Activated T-helper 1 cell treated with anti-CD3 and anti-CD28 coated beads, Interleukin-2, amount 50 U/mL, for 16 hours (primary cell): ENCODE results near the gene PDGFD.

ENCODE experiments used
- DNase-seq, 2 donors: peaks; one replicate each; pipeline ENCODE4 v3.0.0-alpha.2; 2020; ENCODE audit warnings: low read depth in 1 of 2, low spot score in 1 of 2

The PDGFD gene

GRCh38 chr11:103959279-103959942 is 204.5 kb downstream of the PDGFD start:
- DNase-seq = no peak

GRCh38 chr11:103958475-103959215 is 205.3 kb downstream of the PDGFD start:
- DNase-seq = no peak

GRCh38 chr11:103953797-103954486 is 210.0 kb downstream of the PDGFD start:
- no peak for DNase-seq

GRCh38 chr11:103949781-103950180 is 214.2 kb downstream of the PDGFD start:
- no peak for DNase-seq

- DNase-seq = no peak
Observed at GRCh38 chr11:103948187-103948763, 215.7 kb downstream of the PDGFD start.

DNA sequence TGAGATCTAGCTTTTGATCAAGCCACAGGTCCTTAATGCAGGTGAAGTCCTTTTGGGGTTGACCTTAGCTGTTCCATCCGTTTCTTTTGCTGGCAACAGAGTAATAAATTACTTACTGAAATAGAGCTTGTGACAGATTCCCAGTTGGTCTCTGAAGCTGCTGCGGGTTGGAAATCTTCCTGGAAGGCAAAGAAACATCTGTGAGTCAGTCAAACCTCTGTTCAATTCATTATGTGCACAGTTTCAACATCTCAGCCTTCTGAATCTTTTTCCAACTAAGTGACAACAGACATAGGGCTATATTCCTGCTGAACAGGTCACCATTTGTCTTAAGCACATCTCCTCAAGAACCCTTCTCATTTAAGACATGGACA is 216.4 kb downstream of the PDGFD start:
- DNase-seq = no peak

DNA sequence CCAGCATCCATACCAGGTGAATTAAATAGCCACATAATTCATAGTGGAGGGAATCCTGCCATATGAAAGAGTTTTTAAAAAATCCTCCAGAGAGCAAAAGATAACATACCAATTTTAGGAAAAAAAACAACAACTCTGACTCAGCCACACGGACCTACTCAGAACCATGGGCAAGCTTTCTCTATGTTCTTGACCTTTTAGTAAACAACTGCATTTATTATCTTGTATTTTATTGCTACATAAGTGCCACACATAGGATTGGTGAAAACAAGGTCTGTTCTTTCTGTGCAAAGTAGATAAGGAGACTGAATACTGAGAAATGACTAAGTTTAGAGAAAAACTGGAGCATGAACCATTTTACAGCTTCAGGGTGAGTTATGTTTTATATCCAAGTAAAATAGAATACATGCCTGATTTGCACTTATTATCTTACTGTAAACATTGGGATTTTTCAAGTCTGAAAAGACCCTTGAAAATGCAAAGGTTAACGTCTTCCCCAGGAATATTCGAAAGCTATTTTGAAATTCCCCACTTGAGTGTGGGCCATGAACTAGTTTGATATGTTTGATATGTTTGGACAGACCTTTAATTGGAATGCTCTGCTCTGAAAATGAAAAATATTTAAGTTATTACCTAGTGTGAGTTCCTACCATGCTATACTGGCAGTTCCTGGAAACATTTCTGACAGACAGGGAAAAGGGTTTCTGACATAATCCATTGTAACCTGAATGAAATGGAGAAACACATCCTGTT is 217.0 kb downstream of the PDGFD start:
- no peak for DNase-seq

GRCh38 chr11:103944251-103944940 is 219.6 kb downstream of the PDGFD start:
- no peak for DNase-seq

GRCh38 chr11:103942646-103943045 is 221.3 kb downstream of the PDGFD start:
- no peak for DNase-seq

DNA sequence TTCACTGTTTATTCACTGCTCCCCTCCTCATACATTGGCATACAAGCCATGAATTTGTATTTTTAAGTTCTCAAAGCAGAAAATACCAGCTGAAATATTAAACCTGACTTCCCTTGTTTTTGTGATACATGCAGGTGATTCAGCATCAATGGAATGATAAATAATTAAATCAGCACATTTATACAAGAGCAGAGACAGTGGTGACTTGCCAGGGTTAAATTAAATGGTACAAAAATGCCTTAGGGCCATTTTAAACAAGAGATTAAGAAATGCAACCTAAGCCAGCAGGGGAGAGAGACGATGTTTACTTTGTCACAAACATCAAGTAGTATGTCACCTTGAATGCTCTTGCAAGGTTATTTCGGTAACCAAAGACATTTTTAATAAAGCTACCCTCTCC is 223.4 kb downstream of the PDGFD start:
- DNase-seq = no peak

DNA sequence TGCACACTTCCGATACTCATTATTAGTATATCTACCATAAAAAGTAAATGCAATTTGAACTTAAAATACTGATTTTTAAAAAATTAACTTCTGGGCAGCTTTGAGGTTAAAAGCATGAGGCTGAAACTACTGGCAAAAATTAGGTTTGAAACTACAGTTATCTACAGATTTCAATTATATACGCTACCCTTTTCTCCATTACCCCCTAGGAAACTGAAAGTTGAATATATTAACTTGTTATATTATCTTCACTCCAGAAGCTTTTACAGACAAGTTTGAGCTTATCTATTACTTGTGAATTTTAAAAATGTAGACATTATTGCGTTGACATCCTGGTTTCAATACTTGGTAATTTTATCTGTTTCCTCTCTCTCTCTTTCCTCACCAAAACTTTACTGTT is 224.3 kb downstream of the PDGFD start:
- no peak for DNase-seq

- DNase-seq = no peak
Observed at GRCh38 chr11:103936059-103936458, 227.9 kb downstream of the PDGFD start.

DNA sequence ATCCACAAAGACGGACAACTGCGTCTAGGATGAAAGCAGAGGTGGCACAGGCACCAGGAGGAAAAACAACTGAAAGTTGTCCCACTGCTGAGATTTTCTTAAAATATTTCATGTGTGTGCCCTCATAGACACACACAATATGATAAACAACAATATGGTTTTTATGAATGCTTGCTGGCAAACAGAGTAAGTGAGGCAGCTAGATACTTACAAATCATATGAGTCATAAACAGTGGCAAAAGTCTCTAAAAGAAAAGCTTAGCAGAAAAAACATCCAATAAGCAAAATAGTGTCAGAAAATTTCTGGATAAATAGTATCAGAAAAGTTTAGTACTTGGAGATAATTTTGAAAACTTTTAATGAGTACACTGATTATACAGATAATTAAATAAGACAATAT is 228.7 kb downstream of the PDGFD start:
- no peak for DNase-seq

GRCh38 chr11:103929170-103929903 is 234.6 kb downstream of the PDGFD start:
- no peak for DNase-seq

GRCh38 chr11:103928802-103929161 is 235.2 kb downstream of the PDGFD start:
- no peak for DNase-seq

- no peak for DNase-seq
Observed at GRCh38 chr11:103928040-103928801, 235.7 kb downstream of the PDGFD start.

DNA sequence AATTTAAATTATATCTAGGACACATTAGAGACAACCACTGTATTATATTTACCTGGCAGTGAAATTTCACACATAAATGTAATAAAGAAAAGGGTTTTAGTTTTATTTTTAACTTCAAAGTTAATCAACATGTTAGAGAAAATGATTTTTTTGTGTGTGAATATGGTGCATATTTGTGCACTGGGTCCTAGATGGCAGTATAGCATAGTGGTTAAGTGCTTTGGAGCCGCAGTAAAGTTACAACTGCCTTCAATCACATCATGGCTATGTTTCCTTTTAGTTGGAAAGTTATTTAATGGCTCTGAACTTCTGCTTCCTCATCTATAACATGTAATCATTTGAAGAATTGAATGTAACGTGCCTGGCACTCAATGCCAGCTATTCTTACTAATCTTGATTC is 236.4 kb downstream of the PDGFD start:
- no peak for DNase-seq

GRCh38 chr11:103926990-103927389 is 237.0 kb downstream of the PDGFD start:
- DNase-seq = no peak
